Neural cell (in vitro differentiated cells): ENCODE data around the gene KMT2D. TPM values are rescaled to one million over a fixed set of nuclear protein-coding genes. Genes with fewer than 3 reads are reported as not detected.

ENCODE experiments used
- H2AFZ ChIP-seq: fragments of 200-600, 300-800 bp; sonication (generic), shearing (Covaris generic); 2 replicates; pipeline ENCODE4 v1.6.0; 2014; ENCODE audit warnings: low read depth, mild to moderate bottlenecking, antibody characterized with exemption, low read length, moderate library complexity
- H3F3A ChIP-seq: fragments of 200-600 bp; shearing (Covaris generic); 2 replicates; pipeline ENCODE4 v1.6.1; 2016; ENCODE audit warnings: mild to moderate bottlenecking, moderate library complexity, mixed read lengths, antibody characterized with exemption, low read length; ENCODE audit not compliant: insufficient read depth, poor library complexity, severe bottlenecking
- H3K27ac ChIP-seq: fragments of 200-600, 300-800 bp; sonication (generic), shearing (Covaris generic); 2 replicates; pipeline ENCODE4 v1.5.1; 2014; ENCODE audit warnings: mild to moderate bottlenecking, low read length, moderate library complexity
- H3K27me3 ChIP-seq: fragments of 300-800, 200-600 bp; sonication (generic), shearing (Covaris generic); 2 replicates; pipeline ENCODE4 v1.6.0; 2014; ENCODE audit warnings: mild to moderate bottlenecking, low read depth, low read length, moderate library complexity; ENCODE audit not compliant: insufficient read depth
- H3K36me3 ChIP-seq: fragments of 300-800, 200-600 bp; sonication (generic), shearing (Covaris generic); 2 replicates; pipeline ENCODE4 v1.5.1; 2014; ENCODE audit warnings: mild to moderate bottlenecking, antibody characterized with exemption, low read length, moderate library complexity; ENCODE audit not compliant: insufficient read depth
- H3K4me2 ChIP-seq: fragments of 300-800, 200-600 bp; sonication (generic), shearing (Covaris generic); 2 replicates; pipeline ENCODE4 v1.6.0; 2014; ENCODE audit warnings: mild to moderate bottlenecking, low read length
- H3K4me3 ChIP-seq: fragments of 300-800, 200-600 bp; sonication (generic), shearing (Covaris generic); 2 replicates; pipeline ENCODE4 v1.5.1; 2014; ENCODE audit warnings: mild to moderate bottlenecking, low read length, moderate library complexity
- H3K79me2 ChIP-seq: fragments of 200-600 bp; shearing (Covaris generic); replicated peaks from 2 replicates; pipeline ENCODE4 v1.6.0; 2014; ENCODE audit warnings: mild to moderate bottlenecking, low read length, moderate library complexity; ENCODE audit not compliant: insufficient read depth
- H3K9ac ChIP-seq: fragments of 300-800, 200-600 bp; sonication (generic), shearing (Covaris generic); 2 replicates; pipeline ENCODE4 v1.6.1; 2016; ENCODE audit warnings: mild to moderate bottlenecking, low read length, mixed read lengths
- H3K9me2 ChIP-seq: fragments of 200-600 bp; shearing (Covaris generic); 2 replicates; pipeline ENCODE4 v1.6.1; 2016; ENCODE audit warnings: mild to moderate bottlenecking, low read length, mixed read lengths; ENCODE audit not compliant: insufficient read depth
- H3K9me3 ChIP-seq: fragments of 200-600, 300-800 bp; sonication (generic), shearing (Covaris generic); 2 replicates; pipeline ENCODE4 v1.6.1; 2016; ENCODE audit warnings: mild to moderate bottlenecking, mixed run types, low read length, moderate library complexity, mixed read lengths
- H4K20me1 ChIP-seq: fragments of 200-600 bp; shearing (Covaris generic); 2 replicates; pipeline ENCODE4 v1.6.1; 2016; ENCODE audit warnings: mild to moderate bottlenecking, mixed run types; ENCODE audit not compliant: insufficient read depth
- EP300 ChIP-seq: fragments of 450-650 bp; conservative IDR thresholded peaks from 2 replicates; pipeline ENCODE4 v1.6.1; 2014; ENCODE audit warnings: antibody characterized with exemption, mild to moderate bottlenecking, moderate library complexity; ENCODE audit not compliant: poor library complexity, severe bottlenecking
- EZH2 ChIP-seq: fragments of 200-600, 300-800 bp; shearing (Covaris generic), sonication (generic); IDR thresholded peaks from 2 replicates; pipeline ENCODE4 v1.6.1; 2014; ENCODE audit warnings: antibody characterized with exemption, low read length, borderline replicate concordance, mild to moderate bottlenecking; ENCODE audit not compliant: insufficient read depth, poor library complexity, severe bottlenecking
- MXI1 ChIP-seq: fragments of 450-650 bp; conservative IDR thresholded peaks from 2 replicates; pipeline ENCODE4 v1.6.1; 2014; ENCODE audit warnings: antibody characterized with exemption, mild to moderate bottlenecking; ENCODE audit not compliant: poor library complexity, severe bottlenecking
- POLR2AphosphoS5 ChIP-seq: IDR thresholded peaks from 2 replicates; pipeline ENCODE4 v1.6.1; 2012
- RAD21 ChIP-seq: fragments of 450-650 bp; conservative IDR thresholded peaks from 2 replicates; pipeline ENCODE4 v1.6.1; 2014; ENCODE audit warnings: antibody characterized with exemption, mild to moderate bottlenecking, moderate library complexity
- REST ChIP-seq: IDR thresholded peaks from 2 replicates; pipeline ENCODE4 v1.6.1; 2012; ENCODE audit warnings: borderline replicate concordance
- SMC3 ChIP-seq: fragments of 450-650 bp; conservative IDR thresholded peaks from 2 replicates; pipeline ENCODE4 v1.6.1; 2014; ENCODE audit warnings: antibody characterized with exemption, mild to moderate bottlenecking, moderate library complexity; ENCODE audit not compliant: poor library complexity
- TAF1 ChIP-seq: IDR thresholded peaks from 2 replicates; pipeline ENCODE4 v1.6.1; 2012; ENCODE audit warnings: low read depth
- polyA plus RNA-seq: library from polyadenylated mRNA; depleted of rRNA; stranded (reverse); fragments of >200 nt; gene quantifications from 2 replicates; pipeline ENCODE4 v1.2.3, GENCODE V29; 2014
- TF ChIP-seq, protein P1 (sequence below): fragments of 450-650 bp; IDR thresholded peaks from 2 replicates; pipeline ENCODE4 v1.5.1; 2014; ENCODE audit warnings: antibody characterized with exemption, mild to moderate bottlenecking, moderate library complexity; ENCODE audit not compliant: poor library complexity, severe bottlenecking

Gene KMT2D
- polyA plus RNA-seq, 1 donor from 2014 or later: 15.8 TPM

DNA sequence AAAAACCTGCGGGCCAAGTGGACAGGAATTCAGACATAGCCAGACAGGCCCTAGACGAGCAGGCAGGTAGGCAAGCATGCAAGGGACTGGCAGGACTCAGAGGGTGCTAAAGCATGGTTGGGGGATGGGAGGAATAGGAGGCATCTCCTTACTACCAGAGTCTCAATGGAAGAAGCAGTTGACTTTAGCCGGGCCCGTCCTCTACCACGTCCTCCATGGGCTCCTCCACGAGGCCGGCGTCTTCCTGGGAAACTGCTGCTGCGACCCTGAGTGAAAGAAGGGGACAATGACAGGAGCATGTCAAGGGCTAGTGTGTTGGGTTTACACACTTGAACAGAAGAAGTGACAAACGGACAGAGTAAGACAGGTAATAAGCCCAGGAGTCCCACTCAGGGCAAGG is 11.6 kb downstream of the KMT2D start:
- Histone ChIP-seq H3K36me3 (no peaks in the 10 kb centered on the region), H3K27me3 (no peaks in the 10 kb centered on the region), H3K79me2 (no peaks in the 10 kb centered on the region), H3K9me3 (no peaks in the 10 kb centered on the region), H4K20me1 (no peaks in the 10 kb centered on the region), H3F3A (no peaks in the 10 kb centered on the region), H2AFZ (no peak overlapping the region), H3K4me2 (no peak overlapping the region), H3K4me3 (no peak overlapping the region), H3K27ac (no peak overlapping the region), H3K9ac (no peak overlapping the region), H3K9me2 (no peaks in the 10 kb centered on the region)
- TF ChIP-seq, protein P1, sequence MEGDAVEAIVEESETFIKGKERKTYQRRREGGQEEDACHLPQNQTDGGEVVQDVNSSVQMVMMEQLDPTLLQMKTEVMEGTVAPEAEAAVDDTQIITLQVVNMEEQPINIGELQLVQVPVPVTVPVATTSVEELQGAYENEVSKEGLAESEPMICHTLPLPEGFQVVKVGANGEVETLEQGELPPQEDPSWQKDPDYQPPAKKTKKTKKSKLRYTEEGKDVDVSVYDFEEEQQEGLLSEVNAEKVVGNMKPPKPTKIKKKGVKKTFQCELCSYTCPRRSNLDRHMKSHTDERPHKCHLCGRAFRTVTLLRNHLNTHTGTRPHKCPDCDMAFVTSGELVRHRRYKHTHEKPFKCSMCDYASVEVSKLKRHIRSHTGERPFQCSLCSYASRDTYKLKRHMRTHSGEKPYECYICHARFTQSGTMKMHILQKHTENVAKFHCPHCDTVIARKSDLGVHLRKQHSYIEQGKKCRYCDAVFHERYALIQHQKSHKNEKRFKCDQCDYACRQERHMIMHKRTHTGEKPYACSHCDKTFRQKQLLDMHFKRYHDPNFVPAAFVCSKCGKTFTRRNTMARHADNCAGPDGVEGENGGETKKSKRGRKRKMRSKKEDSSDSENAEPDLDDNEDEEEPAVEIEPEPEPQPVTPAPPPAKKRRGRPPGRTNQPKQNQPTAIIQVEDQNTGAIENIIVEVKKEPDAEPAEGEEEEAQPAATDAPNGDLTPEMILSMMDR: no peak
- TF ChIP-seq REST (no peak), TAF1 (no peak), MXI1 (no peak), EZH2 (no peak), POLR2AphosphoS5 (no peak), RAD21 (no peak), EP300 (no peak), SMC3 (no peak)

- H3F3A ChIP-seq: no peaks in the 10 kb centered on the region
Measured at GRCh38 chr12:49046129-49046895, 14.3 kb downstream of the KMT2D start.

More at GRCh38 chr12:49046129-49046895, 14.3 kb downstream of the KMT2D start:
- no peaks in the 10 kb centered on the region for H3K27me3 ChIP-seq
- no peaks in the 10 kb centered on the region for H4K20me1 ChIP-seq
- no peak overlapping the region for H3K9ac ChIP-seq
- TF ChIP-seq EP300 (no peak), TAF1 (no peak), EZH2 (no peak), REST (no peak), RAD21 (no peak), MXI1 (no peak), POLR2AphosphoS5 (no peak), SMC3 (no peak)
- TF ChIP-seq, protein P1: no peak
- H3K9me3 ChIP-seq: no peaks in the 10 kb centered on the region
- H3K4me2 ChIP-seq: no peak overlapping the region
- no peak overlapping the region for H2AFZ ChIP-seq
- H3K36me3 ChIP-seq: no peaks in the 10 kb centered on the region
- H3K27ac ChIP-seq: no peak overlapping the region
- H3K4me3 ChIP-seq: no peak overlapping the region
- H3K79me2 ChIP-seq: no peaks in the 10 kb centered on the region
- H3K9me2 ChIP-seq: no peaks in the 10 kb centered on the region
